MM.1S (cell line): ENCODE data around the gene MESD.

ENCODE experiments used
- DNase-seq: peaks from one replicate; pipeline ENCODE4 v3.0.0-alpha.2; 2015
- H2AFZ ChIP-seq: fragments of 300-600 bp; sonication (generic); 2 replicates; pipeline ENCODE4 v1.6.0; 2016; ENCODE audit warnings: antibody characterized with exemption, low read length
- H3F3A ChIP-seq: fragments of 300-600 bp; sonication (generic); 2 replicates; pipeline ENCODE4 v1.6.1; 2016; ENCODE audit warnings: mild to moderate bottlenecking, antibody characterized with exemption, low read length, moderate library complexity, mixed read lengths; ENCODE audit not compliant: insufficient read depth
- H3K27ac ChIP-seq: fragments of 300-600 bp; sonication (generic); 2 replicates; pipeline ENCODE4 v1.5.1; 2016; ENCODE audit warnings: mild to moderate bottlenecking, low read length
- H3K27me3 ChIP-seq: fragments of 300-600 bp; sonication (generic); replicated peaks from 2 replicates; pipeline ENCODE4 v1.6.0; 2016; ENCODE audit warnings: low read length; ENCODE audit not compliant: insufficient read depth
- H3K36me3 ChIP-seq: fragments of 300-600 bp; sonication (generic); replicated peaks from 2 replicates; pipeline ENCODE4 v1.6.1; 2016; ENCODE audit warnings: mild to moderate bottlenecking, low read length, mixed read lengths; ENCODE audit not compliant: insufficient read depth
- H3K4me1 ChIP-seq: fragments of 300-600 bp; sonication (generic); 2 replicates; pipeline ENCODE4 v1.6.1; 2016; ENCODE audit warnings: low read length, mixed read lengths
- H3K4me2 ChIP-seq: fragments of 300-600 bp; sonication (generic); 2 replicates; pipeline ENCODE4 v1.6.0; 2016; ENCODE audit warnings: low read depth, low read length
- H3K4me3 ChIP-seq: fragments of 300-600 bp; sonication (generic); 2 replicates; pipeline ENCODE4 v1.5.1; 2016; ENCODE audit warnings: low read length, mixed read lengths
- H3K79me2 ChIP-seq: fragments of 300-600 bp; sonication (generic); 2 replicates; pipeline ENCODE4 v1.6.1; 2016; ENCODE audit warnings: mixed run types, low read length, mixed read lengths
- H3K9ac ChIP-seq: fragments of 300-600 bp; sonication (generic); 2 replicates; pipeline ENCODE4 v1.6.1; 2016; ENCODE audit warnings: low read length, mixed read lengths
- H3K9me2 ChIP-seq: fragments of 300-600 bp; sonication (generic); replicated peaks from 2 replicates; pipeline ENCODE4 v1.6.1; 2016; ENCODE audit warnings: mild to moderate bottlenecking, low read length, mixed read lengths; ENCODE audit not compliant: insufficient read depth
- H3K9me3 ChIP-seq: fragments of 300-600 bp; sonication (generic); replicated peaks from 2 replicates; pipeline ENCODE4 v1.6.1; 2016; ENCODE audit warnings: mild to moderate bottlenecking, low read length, mixed read lengths; ENCODE audit not compliant: insufficient read depth
- H4K20me1 ChIP-seq: fragments of 300-600 bp; sonication (generic); 2 replicates; pipeline ENCODE4 v1.6.1; 2016; ENCODE audit warnings: mild to moderate bottlenecking, low read length, moderate library complexity, mixed read lengths; ENCODE audit not compliant: insufficient read depth
- EZH2 ChIP-seq: fragments of 300-600 bp; sonication (generic); optimal IDR thresholded peaks from 2 replicates; pipeline ENCODE3; 2017; ENCODE audit warnings: low read depth, mild to moderate bottlenecking, antibody characterized with exemption, low read length, mixed read lengths
- EZH2phosphoT487 ChIP-seq: fragments of 300-600 bp; sonication (generic); IDR thresholded peaks from 2 replicates; pipeline ENCODE4 v1.6.1; 2018; ENCODE audit warnings: antibody characterized with exemption, low read length
- TF ChIP-seq, protein P1 (sequence below): fragments of 300-600 bp; sonication (generic); IDR thresholded peaks from 2 replicates; pipeline ENCODE4 v1.5.1; 2016; ENCODE audit warnings: antibody characterized with exemption, low read length, mixed read lengths

MESD gene

GRCh38 chr15:80974914-80975313, 14.7 kb downstream of the MESD start:
- no peaks in the 10 kb centered on the region for H3K27me3 ChIP-seq
- H3K27ac ChIP-seq: no peak overlapping the region
- no peak for DNase-seq
- H2AFZ ChIP-seq: no peak overlapping the region
- peaks cover 48% of the 10 kb centered on the region for H3K79me2 ChIP-seq
- TF ChIP-seq, protein P1, sequence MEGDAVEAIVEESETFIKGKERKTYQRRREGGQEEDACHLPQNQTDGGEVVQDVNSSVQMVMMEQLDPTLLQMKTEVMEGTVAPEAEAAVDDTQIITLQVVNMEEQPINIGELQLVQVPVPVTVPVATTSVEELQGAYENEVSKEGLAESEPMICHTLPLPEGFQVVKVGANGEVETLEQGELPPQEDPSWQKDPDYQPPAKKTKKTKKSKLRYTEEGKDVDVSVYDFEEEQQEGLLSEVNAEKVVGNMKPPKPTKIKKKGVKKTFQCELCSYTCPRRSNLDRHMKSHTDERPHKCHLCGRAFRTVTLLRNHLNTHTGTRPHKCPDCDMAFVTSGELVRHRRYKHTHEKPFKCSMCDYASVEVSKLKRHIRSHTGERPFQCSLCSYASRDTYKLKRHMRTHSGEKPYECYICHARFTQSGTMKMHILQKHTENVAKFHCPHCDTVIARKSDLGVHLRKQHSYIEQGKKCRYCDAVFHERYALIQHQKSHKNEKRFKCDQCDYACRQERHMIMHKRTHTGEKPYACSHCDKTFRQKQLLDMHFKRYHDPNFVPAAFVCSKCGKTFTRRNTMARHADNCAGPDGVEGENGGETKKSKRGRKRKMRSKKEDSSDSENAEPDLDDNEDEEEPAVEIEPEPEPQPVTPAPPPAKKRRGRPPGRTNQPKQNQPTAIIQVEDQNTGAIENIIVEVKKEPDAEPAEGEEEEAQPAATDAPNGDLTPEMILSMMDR: no peak
- TF ChIP-seq EZH2phosphoT487 (no peak), EZH2 (no peak)
- no peak overlapping the region for H3K4me3 ChIP-seq
- H3K9me2 ChIP-seq: no peaks in the 10 kb centered on the region
- peaks cover 7% of the 10 kb centered on the region; the same call in 1 of the 2 replicates for H4K20me1 ChIP-seq
- H3K4me2 ChIP-seq: no peak overlapping the region
- no peaks in the 10 kb centered on the region for H3K9me3 ChIP-seq
- H3K4me1 ChIP-seq: no peaks in the 10 kb centered on the region
- H3K9ac ChIP-seq: no peak overlapping the region
- no peaks in the 10 kb centered on the region; the same call in 1 of the 2 replicates for H3F3A ChIP-seq
- H3K36me3 ChIP-seq: peaks cover 4% of the 10 kb centered on the region; the same call in 1 of the 2 replicates

DNA sequence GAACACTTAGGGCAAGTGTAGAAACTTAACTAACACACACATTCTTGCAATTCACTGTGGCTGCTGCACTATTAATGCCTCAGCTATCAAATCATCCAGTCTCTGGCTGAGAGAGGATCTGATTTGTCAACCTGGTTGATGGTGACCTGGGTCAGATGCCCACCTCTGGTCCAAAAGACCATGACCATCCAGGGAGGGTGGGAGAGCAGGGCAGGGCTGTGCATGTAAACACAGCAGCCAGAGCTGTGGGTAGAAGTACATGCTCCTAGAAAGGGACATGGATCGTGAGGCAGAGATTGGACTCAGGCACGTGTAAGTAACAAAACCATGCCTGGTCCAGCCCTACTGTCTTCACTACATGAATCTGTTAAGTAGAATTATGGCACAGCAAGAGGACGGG, 17.3 kb downstream of the MESD start:
- H3K4me1 ChIP-seq: no peaks in the 10 kb centered on the region
- TF ChIP-seq, protein P1: no peak
- no peak for TF ChIP-seq EZH2
- no peak for TF ChIP-seq EZH2phosphoT487

GRCh38 chr15:80971143-80971542, 18.5 kb downstream of the MESD start:
- no peaks in the 10 kb centered on the region for H3K9me2 ChIP-seq
- TF ChIP-seq EZH2phosphoT487 (no peak), EZH2 (no peak)
- TF ChIP-seq, protein P1: no peak
- no peaks in the 10 kb centered on the region for H3K36me3 ChIP-seq
- peaks cover 11% of the 10 kb centered on the region for H3K79me2 ChIP-seq
- no peak overlapping the region for H2AFZ ChIP-seq
- no peak overlapping the region for H3K9ac ChIP-seq
- DNase-seq: no peak
- H3K4me2 ChIP-seq: no peak overlapping the region
- no peaks in the 10 kb centered on the region for H3K4me1 ChIP-seq
- H4K20me1 ChIP-seq: peaks cover 3% of the 10 kb centered on the region; the same call in 1 of the 2 replicates
- no peaks in the 10 kb centered on the region for H3K27me3 ChIP-seq
- H3K27ac ChIP-seq: no peak overlapping the region
- no peaks in the 10 kb centered on the region; the same call in 1 of the 2 replicates for H3F3A ChIP-seq
- H3K4me3 ChIP-seq: no peak overlapping the region
- H3K9me3 ChIP-seq: no peaks in the 10 kb centered on the region

More for the DNA sequence above, 17.3 kb downstream of the MESD start:
- Histone ChIP-seq H3K4me2 (no peak overlapping the region), H3K9me2 (no peaks in the 10 kb centered on the region), H3K27me3 (no peaks in the 10 kb centered on the region), H3K9ac (no peak overlapping the region), H3K27ac (no peak overlapping the region), H3K4me3 (no peak overlapping the region), H4K20me1 (peaks cover 3% of the 10 kb centered on the region; the same call in 1 of the 2 replicates), H3K9me3 (no peaks in the 10 kb centered on the region), H2AFZ (no peak overlapping the region), H3K79me2 (peaks cover 22% of the 10 kb centered on the region), H3F3A (no peaks in the 10 kb centered on the region; the same call in 1 of the 2 replicates), H3K36me3 (no peaks in the 10 kb centered on the region)
- DNase-seq: no peak
